HG02981 (cell line): ENCODE data around the gene TNNT2.
A peak's percentile ranks its signal among the peaks of the same experiment; 100 is the strongest.

Experiments
- ATAC-seq: cut with Tn5 transposase; IDR thresholded peaks from one replicate; pipeline ENCODE4 v1.9.1; 2021; ENCODE audit warnings: mild to moderate bottlenecking, moderate library complexity; ENCODE audit not compliant: unreplicated experiment

Gene TNNT2

GRCh38 chr1:201403359-201403758, 25.9 kb upstream of the TNNT2 start:
- ATAC-seq, result no peak

DNA sequence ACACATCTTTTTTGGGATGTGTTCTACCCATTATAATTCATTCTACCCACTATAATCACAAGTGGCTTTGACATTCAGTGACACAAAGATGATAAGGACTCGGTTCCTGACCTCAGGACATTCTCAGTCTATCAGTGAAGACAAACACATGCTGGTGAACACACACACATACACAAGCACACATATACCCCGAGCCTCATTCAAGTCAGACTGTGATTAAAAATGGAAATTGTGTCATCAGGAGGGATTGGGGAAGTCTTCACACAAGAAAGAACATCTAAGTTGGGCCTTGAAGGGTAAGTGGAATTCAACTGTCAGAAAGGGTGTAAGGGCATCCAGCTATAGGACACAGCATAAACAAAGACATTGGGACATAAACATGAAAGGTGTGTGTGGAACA, 24.2 kb upstream of the TNNT2 start:
- no peak for ATAC-seq

DNA sequence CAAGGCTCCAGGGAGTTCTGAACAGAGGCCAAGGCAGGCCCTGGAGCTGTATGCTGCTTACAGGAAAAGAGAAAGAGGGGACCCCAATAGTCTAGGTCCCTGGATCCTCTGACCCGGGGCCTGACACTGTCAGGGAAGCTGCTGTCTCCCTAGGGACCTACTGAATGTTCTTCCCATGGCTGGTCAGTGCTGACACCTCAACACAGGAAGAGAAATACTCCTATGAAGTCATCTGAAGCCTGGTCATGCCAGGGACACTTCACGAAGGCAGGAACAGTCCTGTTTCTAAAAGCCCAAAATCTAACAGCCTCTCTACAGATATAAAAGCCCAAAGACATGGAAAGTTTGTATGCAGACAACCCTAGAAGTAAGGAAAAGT, 23.4 kb upstream of the TNNT2 start:
- ATAC-seq, result no peak

- no peak for ATAC-seq
Observed at GRCh38 chr1:201400212-201400851, 22.9 kb upstream of the TNNT2 start.

DNA sequence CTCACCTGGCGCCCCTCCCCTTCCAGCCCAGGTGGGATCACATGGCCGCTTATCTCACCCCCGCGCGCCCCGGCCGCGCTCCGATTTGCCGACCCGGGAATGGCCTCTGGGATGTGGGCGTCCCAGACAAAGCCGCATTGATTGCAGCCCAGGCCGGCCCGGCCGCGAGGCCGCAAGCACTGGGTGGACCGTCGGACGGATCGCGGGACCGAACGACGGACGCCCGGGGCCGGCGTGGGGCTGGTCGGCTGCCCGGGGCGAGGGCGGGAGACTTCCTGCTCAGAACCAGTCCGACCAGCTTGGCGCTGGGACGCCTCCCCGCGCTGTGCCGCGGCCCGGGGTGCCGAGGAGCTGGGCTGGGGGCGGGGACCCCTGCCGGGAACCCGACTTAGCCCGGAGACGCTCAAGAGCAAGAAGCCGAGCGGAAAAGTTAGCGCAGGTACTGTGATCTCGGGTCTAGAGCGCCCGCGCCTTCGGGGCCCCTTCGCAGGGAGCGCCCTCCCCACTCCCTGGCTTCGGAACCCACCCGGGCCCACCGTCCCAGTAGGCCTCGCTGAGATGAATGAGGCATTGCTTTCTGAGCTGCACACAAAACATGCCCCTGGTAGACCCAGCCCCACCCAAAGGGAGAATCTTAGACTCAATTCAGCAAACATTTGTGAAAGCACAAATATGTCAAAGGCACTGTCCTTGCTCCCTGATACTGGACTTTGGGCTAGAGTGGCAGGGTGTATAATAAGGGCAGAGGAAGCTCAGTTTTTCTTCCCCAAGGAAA, 22.1 kb upstream of the TNNT2 start:
- no peak for ATAC-seq

DNA sequence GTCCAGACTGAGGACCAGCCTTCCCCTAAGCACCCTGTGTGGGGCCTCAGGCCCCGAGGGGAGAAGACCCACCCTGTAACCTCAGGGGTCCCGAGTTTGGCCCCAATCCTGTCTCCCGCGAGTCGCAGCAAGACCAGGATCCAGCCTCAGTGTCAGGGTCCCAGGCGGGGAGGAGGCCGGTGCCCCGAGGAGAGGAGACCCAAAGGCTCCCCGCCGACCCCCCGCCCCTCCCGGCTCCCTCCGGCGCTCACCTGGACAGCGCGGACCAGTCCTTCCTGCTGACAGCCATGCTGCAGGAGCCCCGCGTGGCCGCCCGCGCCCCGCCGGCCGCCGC, 21.5 kb upstream of the TNNT2 start, which contains the start of gene LAD1:
Gene LAD1, minus strand, starts transcription at position 307 of the 334 bp plus-strand sequence. Its CDS starts 18 bp downstream, at position 289.
- ATAC-seq, result no peak

GRCh38 chr1:201397675-201398074, 20.2 kb upstream of the TNNT2 start:
- ATAC-seq, result no peak

DNA sequence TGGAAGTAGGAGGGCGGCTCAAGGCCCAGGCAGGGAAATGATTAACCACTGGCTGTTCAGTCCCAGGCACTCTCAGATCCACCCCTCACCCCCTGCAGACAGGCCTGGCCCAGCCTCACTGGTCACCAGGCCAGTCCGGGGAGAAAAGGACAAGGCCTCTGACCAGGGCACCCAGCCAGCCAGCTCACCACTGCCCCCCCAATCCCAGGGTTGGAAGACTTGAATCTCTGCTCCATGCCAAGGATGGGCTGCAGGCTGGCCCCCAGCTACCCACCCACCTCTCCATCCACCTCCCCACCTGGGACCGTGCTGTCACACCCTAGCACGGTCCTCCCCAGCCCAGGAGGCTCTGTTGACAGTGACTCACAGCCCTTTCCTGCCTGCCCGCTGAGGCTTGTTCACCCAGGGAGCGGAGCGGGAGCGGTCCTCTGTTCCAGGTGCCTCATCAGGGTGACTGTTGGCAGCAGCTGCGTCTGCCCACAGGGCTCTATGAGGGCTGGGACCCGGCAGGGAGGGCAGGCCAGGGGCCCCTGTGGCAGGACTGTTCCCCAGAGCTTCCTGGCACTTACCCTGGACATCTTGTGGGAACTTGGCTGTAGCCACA, 19.5 kb upstream of the TNNT2 start:
- ATAC-seq, result no peak

DNA sequence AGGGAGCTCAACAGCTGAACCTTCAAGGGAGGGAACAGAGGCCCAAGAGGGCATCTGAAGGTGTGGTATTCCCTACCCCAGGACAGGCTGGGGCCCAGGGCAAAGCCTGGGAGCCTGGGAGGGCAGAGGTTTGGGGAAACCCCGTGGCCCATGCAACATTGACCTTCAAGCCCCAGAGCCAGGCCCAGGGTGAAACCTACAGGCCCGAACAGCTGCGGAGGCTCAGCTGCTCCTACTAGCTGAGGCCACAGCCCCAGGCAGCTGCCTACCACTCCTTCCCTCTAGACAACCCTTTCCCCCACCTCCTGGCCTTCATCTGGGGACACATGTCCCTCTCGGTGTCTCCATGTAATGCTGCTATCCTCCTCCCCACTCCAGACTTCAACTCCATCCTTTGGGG, 18.5 kb upstream of the TNNT2 start:
- no peak for ATAC-seq

DNA sequence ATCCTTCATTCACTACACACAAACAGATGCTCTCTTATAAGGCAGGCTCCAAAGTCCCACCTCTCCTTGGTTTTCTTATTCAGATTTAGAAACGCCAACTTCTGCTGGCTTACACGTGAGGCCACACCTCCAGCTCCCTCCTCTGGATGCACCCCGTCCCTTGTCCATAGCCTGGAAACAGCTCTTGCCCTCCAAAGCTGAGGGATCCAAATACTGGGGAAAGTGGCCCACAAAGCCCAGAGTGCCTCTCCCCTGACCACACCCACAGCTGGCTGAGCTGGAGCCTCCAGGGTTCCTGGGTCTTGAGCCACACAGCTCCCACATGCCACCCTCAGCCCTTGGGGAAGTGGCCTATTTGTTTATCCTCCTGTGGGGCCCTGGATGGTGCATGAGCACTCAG, 17.1 kb upstream of the TNNT2 start:
- no peak for ATAC-seq

GRCh38 chr1:201393076-201393475, 15.6 kb upstream of the TNNT2 start:
- no peak for ATAC-seq

GRCh38 chr1:201391651-201392511, 14.4 kb upstream of the TNNT2 start:
- ATAC-seq, result no peak

DNA sequence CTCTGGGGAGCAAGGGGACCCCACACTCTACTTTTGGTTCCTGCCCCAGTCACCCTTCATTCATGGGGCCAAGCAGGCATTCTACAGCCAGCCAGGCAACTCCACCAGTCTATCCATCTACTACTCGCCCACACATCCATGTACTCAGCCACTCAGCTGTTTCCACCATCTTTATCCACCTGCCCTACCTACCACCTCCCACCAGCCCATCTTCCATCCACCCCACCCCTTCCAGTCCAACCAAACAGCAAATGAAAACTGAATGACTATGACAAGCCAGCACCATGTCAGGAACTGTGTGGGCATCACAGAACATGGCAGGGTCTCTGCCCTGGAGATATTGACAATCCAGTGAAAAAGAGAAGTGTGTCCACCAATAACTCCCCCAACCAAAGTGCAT, 13.7 kb upstream of the TNNT2 start:
- ATAC-seq, result no peak

- no peak for ATAC-seq
Observed at GRCh38 chr1:201389051-201389450, 11.6 kb upstream of the TNNT2 start.

GRCh38 chr1:201386208-201386607, 8.7 kb upstream of the TNNT2 start:
- no peak for ATAC-seq

DNA sequence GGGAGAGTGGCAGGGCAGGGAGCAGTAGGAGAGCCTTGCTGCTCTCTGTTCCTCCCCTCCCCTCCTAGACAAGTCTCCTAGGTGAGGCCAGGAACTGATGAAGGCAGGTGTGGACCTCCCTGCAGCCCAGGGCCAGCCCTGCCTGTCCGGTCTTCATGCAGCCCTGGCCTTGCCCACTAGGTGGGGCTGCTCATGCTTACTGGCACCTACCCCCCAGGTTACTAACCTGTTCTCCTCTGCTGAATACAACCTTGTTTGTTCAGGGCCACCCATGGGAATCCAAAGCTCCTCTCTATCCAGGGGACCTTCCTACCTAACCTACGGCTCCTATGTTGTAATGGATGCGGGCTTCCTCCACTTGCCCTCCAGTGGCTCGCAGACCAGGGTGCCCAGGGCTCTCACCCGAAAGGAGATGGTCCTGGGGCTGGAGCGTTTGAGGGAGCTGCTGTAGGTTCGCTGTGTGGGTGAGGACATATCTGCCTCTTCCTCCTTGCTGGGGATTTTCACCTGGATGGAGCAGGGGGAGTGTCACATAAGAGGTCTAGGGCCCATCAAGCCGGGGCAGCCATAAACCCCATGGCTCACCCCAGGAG, 7.9 kb upstream of the TNNT2 start:
- ATAC-seq, result peak; percentile 73

GRCh38 chr1:201384406-201384782, 6.9 kb upstream of the TNNT2 start:
- no peak for ATAC-seq

GRCh38 chr1:201383647-201384405, 6.3 kb upstream of the TNNT2 start:
- ATAC-seq, result no peak

GRCh38 chr1:201381130-201381529, 3.6 kb upstream of the TNNT2 start:
- no peak for ATAC-seq

GRCh38 chr1:201379733-201380242, 2.3 kb upstream of the TNNT2 start:
- ATAC-seq, result no peak
